Lung (tissue), 12 donors: Measurements from ENCODE around the gene ANXA1. TPM values are rescaled to one million over a fixed set of nuclear protein-coding genes. Genes with fewer than 3 reads are reported as not detected.

ENCODE experiments used
- ATAC-seq: fragments of 200-7000 bp; cut with Tn5 transposase; one replicate; pipeline ENCODE4 v1.9.1; 2020; ENCODE audit warnings: moderate number of reproducible peaks; ENCODE audit not compliant: insufficient read depth, low FRiP score
- DNase-seq, 3 donors: peaks; one replicate each; pipeline ENCODE4 v3.0.0-alpha.2; 2013 to 2017
- H3K27ac ChIP-seq, 2 donors: one replicate each; pipeline ENCODE4 v1.5.1; 2013; ENCODE audit warnings: mild to moderate bottlenecking in 2 of 2, moderate library complexity in 2 of 2, control low read depth in 1 of 2, inconsistent platforms in 1 of 2, low read depth in 1 of 2, low read length in 1 of 2
- H3K27me3 ChIP-seq, 3 donors: one replicate each; pipeline ENCODE4 v1.5.1; 2013; ENCODE audit warnings: low read length in 2 of 3; ENCODE audit not compliant: control insufficient read depth in 3 of 3, insufficient read depth in 3 of 3
- H3K36me3 ChIP-seq, 4 donors: one replicate each; pipeline ENCODE4 v1.5.1; 2013; ENCODE audit warnings: low read length in 4 of 4, mild to moderate bottlenecking in 1 of 4, moderate library complexity in 1 of 4; ENCODE audit not compliant: control insufficient read depth in 4 of 4, insufficient read depth in 4 of 4
- H3K4me1 ChIP-seq, 5 donors: one replicate each; pipeline ENCODE4 v1.5.1; 2013; ENCODE audit warnings: low read length in 5 of 5, mild to moderate bottlenecking in 2 of 5, moderate library complexity in 1 of 5; ENCODE audit not compliant: control insufficient read depth in 5 of 5, insufficient read depth in 5 of 5
- H3K4me3 ChIP-seq: one replicate; pipeline ENCODE4 v1.5.1; 2013; ENCODE audit warnings: mild to moderate bottlenecking, control low read depth, moderate library complexity
- H3K9ac ChIP-seq, 2 donors: one replicate each; pipeline ENCODE4 v1.5.1; 2013; ENCODE audit warnings: low read length in 2 of 2, control low read depth in 1 of 2; ENCODE audit not compliant: insufficient read depth in 1 of 2
- H3K9me3 ChIP-seq, 4 donors: one replicate each; pipeline ENCODE4 v1.5.1; 2013; ENCODE audit warnings: low read length in 3 of 4, mild to moderate bottlenecking in 1 of 4, moderate library complexity in 1 of 4; ENCODE audit not compliant: control insufficient read depth in 4 of 4, insufficient read depth in 3 of 4
- CTCF ChIP-seq: IDR thresholded peaks from 2 replicates; pipeline ENCODE4 v1.5.1; 2012; ENCODE audit warnings: mild to moderate bottlenecking; ENCODE audit errors: control extremely low read depth, extremely low read depth
- WGBS, 2 donors: extraction: QIAGEN DNeasy Blood & Tissue Kit; methylation state at CpG; one replicate each; pipeline ENCODE4 v1.1.7; 2013; 5-methylcytosine and 5-hydroxymethylcytosine counted together
- polyA plus RNA-seq, 2 donors: library from polyadenylated mRNA; stranded (reverse); fragments of 200-250 nt; gene quantifications; one replicate each; pipeline ENCODE4 v1.2.1, GENCODE V29; 2013
- total RNA-seq, 2 donors: library from RNA; depleted of rRNA in 1 of 2; stranded (reverse); fragments of >200 nt in 1 of 2; gene quantifications; one replicate each; pipeline ENCODE4 v1.2.1, GENCODE V29; 2014 to 2021
- donor health status: control.
- donor health status: control.
- donor health status: Bipolar disorder and iron deficiency.
- donor health status: healthy.
- donor health status: DM: yes; HTN: yes; CAD: no.

ANXA1 gene
- total and polyA plus RNA-seq, 4 donors: 234 to 477 (median 410) TPM

- Histone ChIP-seq H3K27me3 (no peaks in the 10 kb centered on the region), H3K4me1 (peaks cover 0 to 14% (median 2%) of the 10 kb centered on the region in 5 donors), H3K9ac (no peak overlapping the region), H3K9me3 (no peaks in the 10 kb centered on the region), H3K36me3 (peaks cover 0 to 4% (median under 1%) of the 10 kb centered on the region in 4 donors), H3K4me3 (no peak overlapping the region), H3K27ac (peak overlapping the region in 1 of 2 donors; percentile 26)
- DNase-seq: no peak
- WGBS, 2 donors: 16 to 64% methylated on average over 2 of the region's 2 CpGs
- no peak for ATAC-seq
- no peak for TF ChIP-seq CTCF
Measured at GRCh38 chr9:73154722-73155121, 3.1 kb downstream of the ANXA1 start.

- ATAC-seq: no peak
Measured at GRCh38 chr9:73155377-73155776, 3.7 kb downstream of the ANXA1 start.

GRCh38 chr9:73155968-73156864, 4.6 kb downstream of the ANXA1 start:
- Histone ChIP-seq H3K9me3 (no peaks in the 10 kb centered on the region), H3K27ac (no peak overlapping the region), H3K4me1 (peaks cover 0 to 12% (median 0%) of the 10 kb centered on the region in 5 donors), H3K4me3 (no peak overlapping the region), H3K27me3 (no peaks in the 10 kb centered on the region), H3K9ac (no peak overlapping the region), H3K36me3 (peaks cover 0 to 6% (median 2%) of the 10 kb centered on the region in 4 donors)
- DNase-seq (no peak), ATAC-seq (no peak)
- WGBS, 2 donors: 31 to 61% methylated on average over 4 of the region's 4 CpGs
- TF ChIP-seq CTCF: no peak

More at GRCh38 chr9:73155377-73155776, 3.7 kb downstream of the ANXA1 start:
- WGBS, 2 donors: 21 to 35% methylated on average over 3 of the region's 3 CpGs
- Histone ChIP-seq H3K36me3 (peaks cover 0 to 4% (median 2%) of the 10 kb centered on the region in 4 donors), H3K4me3 (no peak overlapping the region), H3K9me3 (no peaks in the 10 kb centered on the region), H3K4me1 (peaks cover 0 to 14% (median 0%) of the 10 kb centered on the region in 5 donors), H3K27me3 (no peaks in the 10 kb centered on the region), H3K27ac (no peak overlapping the region), H3K9ac (no peak overlapping the region)
- no peak for DNase-seq
- TF ChIP-seq CTCF: no peak
